GM12892 (cell line): ENCODE results near the gene PLPP4.

Experiments
- DNase-seq: peaks from one replicate; pipeline ENCODE4 v3.0.0; 2011; ENCODE audit not compliant: insufficient read length
- FAIRE-seq: peaks from 2 replicates; lab custom pipeline; 2011; peaks lifted over from hg19 to GRCh38; lab: Jason Lieb, UNC
- POLR2A ChIP-seq: IDR thresholded peaks from 2 replicates; pipeline ENCODE4 v1.6.1; 2011; ENCODE audit warnings: low read depth, low read length, control low read depth
- POLR2AphosphoS5 ChIP-seq: IDR thresholded peaks from 2 replicates; pipeline ENCODE4 v1.6.1; 2011; ENCODE audit warnings: low read depth, low read length, control low read depth
- TAF1 ChIP-seq: IDR thresholded peaks from 2 replicates; pipeline ENCODE4 v1.6.1; 2011; ENCODE audit warnings: low read depth, mild to moderate bottlenecking, control low read depth, low read length, borderline replicate concordance

Gene PLPP4

GRCh38 chr10:120459185-120459584 lies 2.2 kb downstream of the PLPP4 start:
- no peak for FAIRE-seq
- DNase-seq, result no peak
- no peak for TF ChIP-seq POLR2AphosphoS5
- TF ChIP-seq TAF1, result no peak
- no peak for TF ChIP-seq POLR2A

GRCh38 chr10:120460186-120460585 lies 3.2 kb downstream of the PLPP4 start:
- FAIRE-seq (no peak), DNase-seq (no peak)
- TF ChIP-seq TAF1, result no peak
- TF ChIP-seq POLR2AphosphoS5, result no peak
- no peak for TF ChIP-seq POLR2A

- TF ChIP-seq POLR2A (no peak), TAF1 (no peak)
- FAIRE-seq, result no peak
- no peak for DNase-seq
Measured at GRCh38 chr10:120460776-120461175, 3.7 kb downstream of the PLPP4 start.

- FAIRE-seq (no peak), DNase-seq (no peak)
- TF ChIP-seq TAF1 (no peak), POLR2AphosphoS5 (no peak), POLR2A (no peak)
Measured at GRCh38 chr10:120462018-120462682, 5.1 kb downstream of the PLPP4 start.

GRCh38 chr10:120465138-120465537 lies 8.1 kb downstream of the PLPP4 start:
- TF ChIP-seq POLR2A (no peak), POLR2AphosphoS5 (no peak), TAF1 (no peak)
- FAIRE-seq (no peak), DNase-seq (no peak)

- FAIRE-seq (no peak), DNase-seq (no peak)
- TF ChIP-seq POLR2A (no peak), POLR2AphosphoS5 (no peak), TAF1 (no peak)
Measured at GRCh38 chr10:120466006-120466405, 9.0 kb downstream of the PLPP4 start.

GRCh38 chr10:120473593-120473992 lies 16.6 kb downstream of the PLPP4 start:
- DNase-seq, result no peak
- no peak for FAIRE-seq
- no peak for TF ChIP-seq POLR2A
- no peak for TF ChIP-seq POLR2AphosphoS5

- FAIRE-seq (no peak), DNase-seq (no peak)
- no peak for TF ChIP-seq TAF1
- TF ChIP-seq POLR2AphosphoS5, result no peak
- no peak for TF ChIP-seq POLR2A
Measured at GRCh38 chr10:120474956-120475355, 17.9 kb downstream of the PLPP4 start.

- DNase-seq (no peak), FAIRE-seq (no peak)
- TF ChIP-seq POLR2A, result no peak
Measured at GRCh38 chr10:120475844-120476791, 19.1 kb downstream of the PLPP4 start.

- FAIRE-seq (no peak), DNase-seq (no peak)
- TF ChIP-seq POLR2AphosphoS5 (no peak), POLR2A (no peak), TAF1 (no peak)
Measured at GRCh38 chr10:120477021-120477742, 20.2 kb downstream of the PLPP4 start.

- TF ChIP-seq POLR2AphosphoS5 (no peak), POLR2A (no peak), TAF1 (no peak)
- DNase-seq, result no peak
- FAIRE-seq, result no peak
Measured at GRCh38 chr10:120477743-120478141, 20.7 kb downstream of the PLPP4 start.

GRCh38 chr10:120478386-120478785 lies 21.4 kb downstream of the PLPP4 start:
- FAIRE-seq (no peak), DNase-seq (no peak)
- no peak for TF ChIP-seq POLR2A
- TF ChIP-seq TAF1, result no peak
- no peak for TF ChIP-seq POLR2AphosphoS5
